ENCODE results near the gene GORASP2.

GORASP2 gene

DNA sequence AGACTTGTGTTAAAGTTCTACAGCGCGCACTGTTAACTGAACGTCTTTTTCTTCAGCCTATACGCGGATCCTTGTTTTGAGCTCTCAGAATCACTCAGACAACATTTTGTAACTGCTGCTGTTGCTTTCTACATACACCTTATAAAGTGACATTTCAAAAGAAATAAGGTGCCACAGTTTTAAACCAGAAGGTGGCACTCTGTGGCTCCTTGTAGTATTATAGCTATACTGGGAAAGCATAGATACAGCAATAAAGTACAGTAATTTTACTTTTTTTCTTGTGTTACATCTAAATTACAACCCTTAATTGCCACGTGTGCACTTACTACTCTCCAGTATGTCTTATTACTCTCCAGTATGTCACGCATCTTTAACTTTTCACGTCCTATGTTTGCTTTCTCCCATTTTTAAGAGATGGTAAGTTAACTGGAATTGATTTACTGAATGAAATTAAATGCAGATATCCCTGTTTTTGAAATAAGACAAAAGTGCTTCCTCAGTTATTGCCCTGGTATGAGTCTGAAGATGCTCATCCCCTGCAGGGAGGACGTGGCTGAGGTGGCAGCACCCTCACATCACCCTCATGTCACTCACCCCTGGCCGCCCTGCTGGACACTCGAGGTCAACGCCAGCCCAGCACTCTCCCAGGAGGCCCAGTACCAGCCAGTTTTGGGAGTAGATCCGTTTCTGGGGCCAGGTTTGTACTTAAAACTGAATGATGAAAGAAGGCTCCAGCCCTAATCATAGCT is 37.8 kb downstream of the GORASP2 start:
- DNase-seq (ENCODE audit: low read depth), result no peak

DNA sequence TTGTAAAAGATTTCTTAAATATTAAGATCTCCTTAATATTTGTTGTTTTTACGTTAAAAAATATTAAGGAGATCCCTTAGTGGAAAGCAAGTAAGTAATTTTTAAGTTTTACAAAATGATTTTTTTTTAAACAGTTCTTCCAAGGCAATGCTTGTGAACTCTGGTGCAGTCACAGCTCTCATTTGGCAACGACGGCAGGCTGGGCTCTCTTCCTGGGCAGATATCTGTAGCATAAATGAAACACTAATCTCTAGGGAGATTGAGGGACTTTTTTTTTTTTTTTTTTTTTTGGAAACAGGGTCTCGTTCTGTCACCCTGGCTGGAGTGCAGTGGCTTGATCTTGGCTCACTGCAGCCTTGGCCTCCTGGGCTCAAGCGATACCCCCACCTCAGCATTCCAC is 38.5 kb downstream of the GORASP2 start:
- DNase-seq (ENCODE audit: low read depth), result no peak

DNA sequence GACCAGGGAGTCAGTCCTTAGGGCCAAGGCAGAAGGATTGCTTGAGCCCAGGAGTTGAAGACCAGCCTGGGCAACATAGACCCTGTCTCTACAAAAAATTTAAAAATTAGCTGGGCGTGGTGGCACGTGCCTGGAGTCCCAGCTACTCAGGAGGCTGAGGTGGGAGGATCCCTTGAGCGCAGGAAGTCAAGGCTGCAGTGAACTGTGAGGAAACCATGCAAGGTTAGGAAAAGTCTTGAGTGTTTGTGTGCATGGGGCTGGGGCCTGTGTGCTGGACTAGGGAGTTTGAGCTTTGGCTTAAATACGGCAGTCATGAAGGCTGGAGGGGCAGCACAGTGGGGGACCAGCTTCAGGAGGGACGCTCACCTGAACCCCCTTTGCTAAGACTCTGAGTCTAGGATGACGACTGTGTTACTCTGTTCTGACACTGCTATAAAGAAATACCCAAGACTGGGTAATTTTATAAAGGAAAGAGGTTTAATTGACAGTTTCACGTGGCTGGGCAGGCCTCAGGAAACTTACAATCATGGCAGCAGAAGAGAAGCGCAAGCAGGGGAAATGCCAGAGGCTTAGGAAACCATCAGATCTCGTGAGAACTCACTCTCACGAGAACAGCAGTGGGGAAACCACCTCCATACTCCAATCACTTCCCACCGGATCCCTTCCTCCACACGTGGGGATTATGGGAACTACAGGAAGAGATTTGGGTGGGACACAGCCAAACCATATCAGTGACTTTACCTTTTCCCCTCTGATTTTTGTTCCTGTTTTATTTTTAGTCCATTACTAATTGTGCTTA is 39.4 kb downstream of the GORASP2 start:
- DNase-seq (ENCODE audit: low read depth), result no peak

DNA sequence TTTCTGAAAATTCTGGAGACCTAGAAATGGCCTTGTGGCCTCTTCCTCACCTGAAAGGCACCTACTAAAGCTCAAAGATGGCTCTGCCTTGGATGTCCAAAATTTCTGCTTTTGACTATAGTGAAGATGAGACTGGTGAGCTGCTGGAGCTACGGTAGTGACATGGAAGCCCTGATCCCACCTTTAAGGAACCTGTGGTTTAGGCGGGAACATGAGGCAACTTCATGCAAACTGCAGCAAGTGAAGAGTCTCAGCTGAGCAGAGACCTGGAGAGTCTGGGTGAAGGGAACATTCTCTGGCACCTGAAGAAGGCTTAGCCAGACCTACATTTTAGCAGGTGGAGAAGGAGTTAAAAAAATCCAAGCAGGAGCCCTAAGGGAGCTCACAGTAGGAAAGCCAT is 40.0 kb downstream of the GORASP2 start:
- no peak for DNase-seq (ENCODE audit: low read depth)

DNA sequence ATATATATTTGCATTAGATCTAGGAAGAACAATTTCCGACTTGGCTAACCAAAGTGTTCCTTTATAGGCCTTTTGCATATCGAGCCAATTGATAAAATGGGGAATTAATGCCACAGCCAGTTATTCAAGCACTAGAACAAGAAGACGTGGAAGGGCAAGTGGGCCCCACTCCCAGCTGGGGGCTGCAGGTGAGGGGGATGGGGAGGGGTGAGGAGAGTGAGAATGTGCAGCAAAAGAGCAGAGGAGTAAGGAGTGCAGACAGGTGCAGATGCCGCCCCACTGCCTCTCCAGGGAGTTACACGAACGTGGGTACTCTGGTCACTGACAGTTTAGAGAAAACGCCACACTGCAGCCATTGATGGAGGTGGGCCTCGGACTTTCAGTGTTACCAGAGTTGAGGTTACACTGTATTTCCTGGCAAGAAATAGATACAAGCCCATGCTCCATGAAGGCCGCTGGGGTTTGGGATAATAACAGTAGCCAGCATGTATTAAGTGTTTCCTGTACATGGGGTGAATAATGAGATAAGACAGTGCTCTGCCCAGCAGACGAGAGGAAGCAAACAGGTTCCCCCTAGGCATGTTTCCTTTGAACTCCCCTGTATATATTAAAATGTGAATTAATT is 40.9 kb downstream of the GORASP2 start:
- DNase-seq (ENCODE audit: low read depth), result no peak

DNA sequence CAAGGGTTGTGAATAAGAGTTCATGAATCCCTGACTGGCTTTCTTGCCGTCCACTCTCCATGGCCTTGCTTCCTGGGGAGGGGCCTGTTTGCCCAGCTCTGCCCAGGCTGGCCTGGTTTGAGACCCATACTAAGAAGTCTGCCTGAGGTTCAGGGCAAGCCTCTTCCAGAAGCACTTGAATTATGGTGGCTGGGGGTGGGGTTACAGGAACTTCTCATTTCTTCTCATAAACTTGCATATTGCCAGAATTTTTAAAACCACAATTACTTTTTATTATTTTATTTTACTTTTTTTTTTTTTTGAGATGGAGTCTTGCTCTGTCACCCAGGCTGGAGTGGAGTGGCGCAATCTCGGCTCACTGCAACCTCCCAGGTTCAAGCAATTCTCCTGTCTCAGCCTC is 42.0 kb downstream of the GORASP2 start:
- no peak for DNase-seq (ENCODE audit: low read depth)

DNA sequence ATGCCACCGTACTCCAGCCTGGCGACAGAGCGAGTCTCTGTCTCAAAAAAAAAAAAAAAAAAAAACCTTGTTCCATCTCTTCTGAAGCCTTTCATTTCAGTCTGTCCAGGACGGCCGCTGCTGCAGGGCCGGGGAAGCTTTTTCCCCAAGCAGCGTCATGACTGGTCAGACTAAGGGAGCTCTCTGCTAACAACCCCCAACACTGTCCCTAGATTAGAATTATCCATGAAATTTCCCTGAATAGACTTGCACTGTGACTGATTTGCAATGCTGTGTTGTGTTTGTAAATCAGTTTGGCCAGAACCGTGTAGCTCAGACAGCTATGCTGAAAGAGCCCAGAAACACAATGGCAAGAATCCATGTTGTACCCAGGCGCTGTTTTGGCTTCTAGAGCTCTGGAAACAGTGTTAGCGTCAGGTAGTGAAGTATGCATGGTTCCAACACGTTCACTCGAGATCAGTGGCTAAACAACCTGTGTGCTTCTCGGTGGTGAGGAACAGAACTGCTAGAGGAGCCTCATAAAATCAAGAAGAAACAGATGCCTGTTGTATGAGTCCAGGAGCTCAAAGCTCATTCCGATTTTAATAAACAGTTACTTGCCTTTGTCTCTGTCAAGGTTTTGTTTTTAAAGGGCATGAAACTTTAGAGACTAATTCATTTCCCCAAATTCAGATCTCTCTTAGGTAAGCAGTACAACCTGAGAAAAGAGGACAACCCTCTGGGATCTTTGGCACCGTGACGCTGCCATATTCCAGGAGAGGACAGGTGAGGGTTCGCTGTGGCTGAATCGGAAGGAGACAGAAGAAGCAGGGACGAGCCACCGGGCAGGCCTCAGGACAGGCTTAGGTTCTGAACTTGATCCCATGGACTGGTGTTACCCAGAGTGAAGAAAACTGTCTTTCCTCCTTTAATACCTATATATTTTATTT is 43.5 kb downstream of the GORASP2 start:
- DNase-seq (ENCODE audit: low read depth), result no peak

DNA sequence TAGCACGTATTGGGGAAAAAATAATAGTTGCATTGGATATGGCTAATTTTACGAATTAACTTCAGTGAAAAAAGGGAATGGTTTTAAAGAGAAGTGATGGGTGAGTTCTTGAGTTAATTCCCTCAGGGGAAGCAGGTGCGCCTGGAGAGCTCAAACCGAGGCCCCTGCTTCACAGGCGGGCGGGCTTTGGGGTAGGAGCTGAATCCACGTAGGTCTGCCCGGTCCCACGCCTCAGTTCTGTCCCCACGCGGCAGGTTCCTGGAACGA is 44.1 kb downstream of the GORASP2 start:
- no peak for DNase-seq (ENCODE audit: low read depth)

DNA sequence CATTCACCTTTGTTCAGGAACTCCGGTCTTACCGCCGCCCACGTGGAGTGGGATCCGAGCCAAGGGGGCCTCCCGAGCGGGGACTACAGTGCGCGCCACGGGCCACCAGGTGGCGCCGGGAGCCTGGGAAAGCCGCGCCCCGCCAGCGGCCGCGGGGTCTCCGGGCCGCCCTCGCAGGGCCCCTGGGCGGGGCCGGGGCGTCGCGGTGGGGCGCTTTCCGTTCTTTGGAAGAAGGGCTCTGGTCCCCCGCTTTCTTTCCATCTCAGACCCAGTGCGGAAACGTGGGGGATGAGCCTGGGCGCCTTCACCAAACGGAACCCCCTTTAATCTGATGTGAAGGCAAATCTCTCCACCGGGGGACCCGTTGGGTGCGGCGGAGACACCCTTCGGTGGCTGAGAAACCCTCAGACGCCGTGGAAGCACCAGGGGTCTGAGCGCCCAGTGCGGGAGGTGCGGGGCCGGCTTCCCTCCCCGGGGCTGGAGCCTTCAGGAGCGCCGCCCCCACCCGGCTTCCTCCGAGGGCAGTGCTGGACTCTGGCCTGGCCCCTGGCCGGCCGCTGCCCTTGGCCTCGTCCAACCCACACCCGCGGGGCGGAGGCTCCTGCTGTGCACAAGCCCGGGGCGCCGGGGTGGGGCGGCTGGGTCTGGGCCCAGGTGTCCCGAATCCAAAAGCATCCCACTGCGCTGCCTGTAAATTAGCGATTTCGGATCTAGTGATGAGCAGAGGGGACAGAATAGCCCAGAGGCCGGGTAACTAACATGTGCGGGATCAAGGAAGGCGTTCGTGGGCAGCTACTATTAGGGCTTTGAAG is 44.6 kb downstream of the GORASP2 start:
- DNase-seq (ENCODE audit: low read depth), result peak; percentile 79

DNA sequence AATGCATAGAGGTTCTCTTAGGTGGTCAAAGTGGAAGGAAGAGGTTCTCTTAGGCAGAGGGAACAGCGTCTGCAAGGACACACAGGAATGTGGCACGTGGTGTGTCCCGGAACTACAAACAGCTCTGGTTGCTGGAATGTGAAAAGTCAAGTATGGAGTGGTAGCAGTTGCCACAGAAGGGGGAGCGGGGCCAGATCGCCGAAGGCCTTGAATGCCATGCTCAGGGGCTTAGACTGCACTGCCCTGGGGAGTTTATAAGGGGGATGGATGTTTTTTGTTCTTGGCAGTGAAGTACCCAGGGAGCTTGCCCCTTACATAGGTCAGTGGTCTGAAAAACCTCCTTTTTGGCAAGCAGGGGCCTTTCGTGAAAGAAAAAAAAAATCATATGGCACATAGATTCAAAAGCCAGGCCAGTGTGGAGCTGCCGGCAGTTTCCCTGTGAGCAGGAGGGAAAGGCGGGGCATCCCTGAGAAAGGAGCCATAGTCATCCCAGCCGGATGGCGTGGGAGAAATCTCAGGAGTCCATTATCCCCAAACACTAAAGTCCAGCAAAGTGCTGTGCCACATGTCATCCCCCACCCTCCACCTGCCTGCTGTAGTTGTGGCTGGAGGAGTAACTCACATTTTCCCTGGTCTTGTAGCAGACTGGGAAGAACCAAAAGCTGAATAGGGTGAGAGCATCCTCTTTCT is 45.4 kb downstream of the GORASP2 start:
- no peak for DNase-seq (ENCODE audit: low read depth)

DNA sequence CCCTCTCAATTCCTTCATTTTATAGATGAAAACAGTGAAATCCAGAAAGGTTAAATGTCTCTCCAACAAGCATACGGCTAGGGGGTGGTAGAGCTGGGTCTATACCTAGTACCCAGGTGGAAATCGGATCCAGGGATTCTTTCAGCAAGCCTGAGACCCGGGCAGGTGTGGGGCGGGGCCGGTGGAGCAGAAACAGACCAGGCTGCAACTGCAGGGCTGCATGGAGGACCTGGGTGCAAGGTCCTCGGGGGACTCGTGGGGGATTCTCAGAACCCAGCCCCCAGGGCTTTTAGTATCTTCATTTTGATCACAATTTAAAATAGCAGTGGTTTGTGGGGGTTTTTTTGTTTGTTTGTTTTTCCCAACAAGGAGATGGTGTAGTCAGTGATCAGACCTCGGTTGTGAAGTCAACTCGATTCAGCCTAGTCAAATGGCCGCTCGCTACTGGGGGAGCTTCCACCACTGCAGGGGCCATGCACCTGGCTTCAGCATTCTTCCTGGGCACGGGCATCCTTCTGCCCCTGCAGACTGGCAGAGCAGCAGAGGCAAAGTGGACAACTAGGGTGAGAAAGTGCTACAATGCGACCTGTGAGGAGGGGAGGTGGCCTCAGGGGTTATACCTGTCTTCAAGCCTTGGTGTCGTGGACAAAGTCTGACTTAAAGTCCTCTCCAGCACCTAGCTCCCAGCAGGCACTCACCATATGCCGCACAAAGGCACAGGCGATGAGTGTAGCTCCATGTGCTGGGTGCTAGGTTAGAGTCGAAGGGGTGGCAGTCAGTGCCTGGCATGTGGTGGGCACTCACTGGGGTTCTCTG is 46.3 kb downstream of the GORASP2 start:
- DNase-seq (ENCODE audit: low read depth), result no peak

DNA sequence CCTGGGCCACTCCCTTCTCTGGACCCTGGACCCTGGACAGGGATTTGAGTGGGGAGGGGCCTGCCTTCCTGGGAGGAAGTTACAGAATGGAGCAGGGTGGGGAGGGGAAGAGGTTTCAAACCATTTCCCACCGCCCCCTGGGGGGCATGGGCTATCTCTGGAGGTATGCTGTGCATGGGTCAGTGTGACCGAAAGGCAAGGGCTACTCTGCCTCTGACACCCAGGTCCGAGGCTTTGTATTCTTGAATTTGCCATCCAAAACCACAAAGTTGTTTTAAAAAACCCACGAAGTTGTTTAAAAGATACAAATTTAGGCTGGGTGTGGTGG is 46.9 kb downstream of the GORASP2 start:
- DNase-seq (ENCODE audit: low read depth), result no peak

DNA sequence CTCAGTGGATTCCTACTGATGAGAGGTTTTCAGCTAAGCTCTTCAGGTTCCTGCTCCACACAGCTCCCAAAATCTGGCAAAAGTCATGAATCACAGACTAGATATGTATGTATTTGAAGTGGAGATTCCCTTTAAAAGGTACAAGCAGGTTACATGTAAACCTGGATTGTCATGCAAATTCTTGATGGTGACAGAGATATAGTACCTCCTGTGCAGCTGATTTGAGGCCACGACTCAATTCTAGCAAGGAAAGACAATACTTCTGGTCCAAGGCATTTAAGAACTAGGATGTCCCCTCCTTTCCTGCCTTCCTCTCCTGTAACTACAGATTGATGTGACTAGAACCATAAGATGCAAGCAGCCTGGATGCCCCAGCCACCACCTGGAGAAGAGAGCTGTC is 55.0 kb downstream of the GORASP2 start:
- DNase-seq (ENCODE audit: low read depth), result no peak

DNA sequence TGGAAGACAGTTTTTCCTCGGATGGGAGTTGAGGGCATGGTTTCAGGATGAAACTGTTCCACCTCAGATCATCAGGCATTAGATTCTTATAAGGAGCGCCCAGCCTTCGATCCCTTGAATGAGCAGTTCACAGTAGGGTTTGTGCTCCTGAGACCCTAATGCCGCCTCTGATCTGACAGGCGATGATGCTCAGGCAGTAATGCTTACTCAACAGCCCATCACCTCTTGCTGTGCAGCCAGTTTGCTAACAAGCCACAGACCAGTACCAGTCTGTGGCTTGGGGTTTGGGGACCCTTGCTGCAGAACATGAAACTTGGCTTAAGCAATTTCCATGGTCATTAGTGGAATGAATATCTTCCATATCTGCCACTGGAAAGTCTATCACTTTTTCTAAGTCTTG is 56.4 kb downstream of the GORASP2 start:
- no peak for DNase-seq (ENCODE audit: low read depth)

DNA sequence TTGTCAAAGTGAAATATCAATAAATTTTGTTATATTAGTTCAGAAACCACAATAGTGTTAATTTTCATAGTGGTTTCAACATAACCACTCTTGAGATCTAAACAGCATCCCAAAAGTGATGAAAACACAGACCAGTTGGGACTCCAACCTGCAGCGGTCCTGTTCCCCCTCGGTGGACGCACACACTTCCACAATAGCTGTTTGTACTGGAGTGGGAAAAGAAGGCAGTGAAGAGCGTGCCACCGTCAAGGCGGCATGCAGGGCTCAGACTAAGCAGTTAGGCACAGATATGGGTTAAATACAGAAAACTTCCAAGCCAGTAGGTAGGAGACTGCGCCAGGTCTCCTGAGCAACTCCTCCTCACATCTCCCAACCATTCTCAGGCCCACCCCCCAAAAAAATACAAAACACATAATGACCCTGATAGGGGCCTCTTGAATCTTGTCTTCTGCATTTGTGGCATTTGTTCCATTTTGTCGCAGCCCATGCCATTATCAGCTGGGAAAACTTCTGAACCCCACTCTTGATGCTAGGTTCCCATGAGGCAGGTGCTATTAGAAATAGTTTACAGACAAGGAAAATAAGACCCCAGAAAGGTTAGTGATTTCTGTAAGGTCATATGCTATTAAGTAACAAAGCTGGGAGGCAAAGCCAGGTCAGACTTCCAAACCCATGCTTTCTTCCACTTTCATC is 57.7 kb downstream of the GORASP2 start:
- DNase-seq (ENCODE audit: low read depth), result no peak

DNA sequence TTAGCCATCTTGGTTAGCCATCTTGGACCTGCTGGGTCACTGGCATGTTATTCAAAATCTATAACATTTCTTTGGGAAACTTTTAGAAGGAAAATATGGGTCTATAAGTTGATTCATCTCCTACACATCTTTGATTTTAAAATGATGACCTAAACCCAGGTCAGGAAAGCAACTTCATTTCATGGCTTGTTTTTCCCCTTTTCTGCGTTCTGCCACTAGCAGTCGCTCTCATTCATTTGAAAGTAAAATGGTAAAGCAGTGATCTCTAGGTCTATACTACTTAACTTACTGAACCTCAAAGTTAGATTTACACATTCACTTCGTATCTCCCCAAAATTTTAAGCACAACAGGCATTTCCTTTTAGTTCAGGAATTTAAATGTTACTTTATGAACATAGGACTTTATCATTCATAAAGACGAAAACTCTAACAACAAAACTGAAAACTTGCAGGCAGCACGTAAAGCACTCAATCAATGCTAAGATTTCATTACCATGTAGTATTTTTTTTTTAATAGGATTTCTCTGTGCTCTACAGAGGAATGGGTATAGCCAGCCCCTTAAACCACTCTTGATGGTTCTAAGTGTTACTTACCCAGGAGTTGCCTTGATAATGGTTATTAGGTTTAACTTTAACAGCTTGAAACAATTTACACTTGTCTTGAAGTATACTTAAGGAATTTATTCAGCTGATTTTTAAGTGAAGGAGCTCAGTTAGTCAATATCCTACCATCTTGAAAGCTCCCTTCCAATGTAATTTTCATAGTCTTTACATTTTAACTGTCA is 62.5 kb downstream of the GORASP2 start:
- DNase-seq (ENCODE audit: low read depth), result no peak

DNA sequence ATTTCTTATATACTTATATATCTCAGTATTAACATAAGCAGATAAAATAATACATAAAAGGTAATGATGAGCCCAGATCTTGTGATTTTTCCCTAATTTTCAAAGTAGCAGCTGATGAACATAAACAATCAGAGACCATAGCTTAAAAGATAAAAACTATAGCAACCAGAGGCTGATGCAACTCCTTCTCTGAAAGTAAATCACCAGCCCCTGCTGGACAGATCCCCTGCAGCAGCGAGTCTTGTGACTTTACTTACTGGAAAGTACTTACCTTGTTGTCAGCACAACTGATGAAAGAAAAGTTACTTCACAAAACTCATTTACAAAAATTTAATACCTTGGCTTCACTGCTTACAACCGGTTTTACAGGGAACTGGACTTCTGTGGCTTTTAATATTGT is 67.3 kb downstream of the GORASP2 start:
- DNase-seq (ENCODE audit: low read depth), result no peak

DNA sequence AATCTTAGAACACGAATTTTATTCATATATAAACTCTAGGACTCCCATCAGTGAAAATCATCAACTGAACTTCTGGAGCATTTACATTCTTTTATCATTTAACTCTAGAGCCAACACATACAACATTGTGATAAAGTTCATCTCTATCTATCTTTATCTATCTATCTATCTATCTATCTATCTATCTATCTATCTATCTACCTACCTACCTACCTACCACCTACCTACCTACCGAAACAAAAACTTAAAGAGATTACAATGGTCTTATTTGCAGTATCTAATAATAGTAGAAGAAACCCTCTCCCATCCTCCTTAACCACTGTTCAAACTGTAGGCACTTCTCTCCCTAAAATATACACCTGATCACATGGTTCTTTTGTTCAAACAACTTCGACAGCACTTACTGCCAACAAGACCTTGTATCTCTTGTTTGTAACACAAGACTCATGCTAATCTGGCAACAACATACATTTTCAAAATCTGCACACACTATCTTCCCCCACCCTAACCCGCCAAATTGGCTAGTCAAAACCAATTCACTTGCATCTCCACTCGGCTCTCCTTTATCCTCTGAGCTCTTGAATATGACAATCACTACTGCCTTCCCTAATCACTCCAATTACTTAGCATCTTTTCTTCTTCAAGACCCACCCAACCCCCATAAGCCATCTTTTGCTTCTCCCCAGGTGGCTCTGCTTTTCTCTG is 69.0 kb downstream of the GORASP2 start:
- DNase-seq (ENCODE audit: low read depth), result no peak
